ENCODE measurements around the gene MICAL3. TPM values are rescaled to one million over a fixed set of nuclear protein-coding genes. Genes with fewer than 3 reads are reported as not detected.

MICAL3 gene
- total and polyA plus RNA-seq, 9 donors = 17.5 to 106 (median 81.3) TPM

- no peak overlapping the region for H3K27ac ChIP-seq
- H3K36me3 ChIP-seq = no peaks in the 10 kb centered on the region
- intact Hi-C loops (cut with DNase I) = no loop called here
- H3K4me1 ChIP-seq (ENCODE audit: insufficient read depth) = peaks cover 12% of the 10 kb centered on the region
- no peaks in the 10 kb centered on the region for H3K9me3 ChIP-seq
- no peak for TF ChIP-seq CTCF (IDR thresholded peaks at IDR 0.05)
- TF ChIP-seq POLR2A (IDR thresholded peaks at IDR 0.05) = no peak
- no peak for DNase-seq
- H3K4me3 ChIP-seq = no peak overlapping the region
- WGBS, 3 donors = 86% methylated on average over 19 of the region's 19 CpGs
- no peaks in the 10 kb centered on the region for H3K27me3 ChIP-seq
These were observed 63.5 kb downstream of the MICAL3 start for GRCh38 chr22:17960695-17961445.

- intact Hi-C loops (cut with DNase I) = no loop called here
- Histone ChIP-seq H3K27ac (no peak overlapping the region), H3K4me1 (ENCODE audit: insufficient read depth) (peaks cover 13% of the 10 kb centered on the region), H3K36me3 (no peaks in the 10 kb centered on the region), H3K4me3 (no peak overlapping the region), H3K27me3 (no peaks in the 10 kb centered on the region), H3K9me3 (no peaks in the 10 kb centered on the region)
- DNase-seq = no peak
- no peak for TF ChIP-seq CTCF (IDR thresholded peaks at IDR 0.05)
- no peak for TF ChIP-seq EP300 (IDR thresholded peaks at IDR 0.05)
- TF ChIP-seq POLR2A (IDR thresholded peaks at IDR 0.05) = no peak
- WGBS, 3 donors = 94 to 97% (median 96%) methylated on average over 8 of the region's 8 CpGs
These were observed 64.3 kb downstream of the MICAL3 start for GRCh38 chr22:17960011-17960410.

GRCh38 chr22:17958166-17958565 is 66.2 kb downstream of the MICAL3 start:
- TF ChIP-seq EP300 (IDR thresholded peaks at IDR 0.05) = no peak
- no peak for TF ChIP-seq POLR2A (IDR thresholded peaks at IDR 0.05)
- TF ChIP-seq CTCF (IDR thresholded peaks at IDR 0.05) = no peak
- no peaks in the 10 kb centered on the region for H3K9me3 ChIP-seq
- intact Hi-C loops (cut with DNase I) = no loop called here
- H3K36me3 ChIP-seq = no peaks in the 10 kb centered on the region
- no peak for DNase-seq
- H3K4me1 ChIP-seq (ENCODE audit: insufficient read depth) = peaks cover 9% of the 10 kb centered on the region
- H3K27me3 ChIP-seq = no peaks in the 10 kb centered on the region
- WGBS, 3 donors = 78 to 90% (median 81%) methylated on average over 7 of the region's 7 CpGs
- no peak overlapping the region for H3K27ac ChIP-seq
- H3K4me3 ChIP-seq = no peak overlapping the region

GRCh38 chr22:17957693-17958092 is 66.7 kb downstream of the MICAL3 start:
- Histone ChIP-seq H3K9me3 (no peaks in the 10 kb centered on the region), H3K27me3 (no peaks in the 10 kb centered on the region), H3K36me3 (no peaks in the 10 kb centered on the region), H3K4me1 (ENCODE audit: insufficient read depth) (peaks cover 9% of the 10 kb centered on the region), H3K27ac (no peak overlapping the region), H3K4me3 (no peak overlapping the region)
- TF ChIP-seq CTCF (IDR thresholded peaks at IDR 0.05) = no peak
- TF ChIP-seq POLR2A (IDR thresholded peaks at IDR 0.05) = no peak
- no peak for TF ChIP-seq EP300 (IDR thresholded peaks at IDR 0.05)
- intact Hi-C loops (cut with DNase I) = no loop called here
- WGBS, 3 donors = 78 to 87% (median 85%) methylated on average over 6 of the region's 6 CpGs
- no peak for DNase-seq
